Effector memory CD4-positive, alpha-beta T cell (primary cell): ENCODE measurements around the gene UBAP2.

Source experiments
- DNase-seq, 3 donors: peaks; one replicate each; pipeline ENCODE4 v3.0.0-alpha.2; 2020
- H3K27ac ChIP-seq: 2 replicates; pipeline ENCODE4 v1.7.0; 2013; ENCODE audit warnings: mild to moderate bottlenecking, low read length, moderate library complexity; ENCODE audit not compliant: insufficient read depth, poor library complexity, severe bottlenecking
- H3K27me3 ChIP-seq: replicated peaks from 2 replicates; pipeline ENCODE4 v1.7.0; 2013; ENCODE audit warnings: mild to moderate bottlenecking, low read length; ENCODE audit not compliant: insufficient read depth, control insufficient read depth, poor library complexity, severe bottlenecking
- H3K36me3 ChIP-seq: 2 replicates; pipeline ENCODE4 v1.7.0; 2013; ENCODE audit warnings: mild to moderate bottlenecking, low read length, moderate library complexity; ENCODE audit not compliant: control insufficient read depth, insufficient read depth
- H3K4me1 ChIP-seq: 2 replicates; pipeline ENCODE4 v1.7.0; 2013; ENCODE audit warnings: low read length, mild to moderate bottlenecking; ENCODE audit not compliant: control insufficient read depth, insufficient read depth, poor library complexity, severe bottlenecking
- H3K4me3 ChIP-seq: 2 replicates; pipeline ENCODE4 v1.7.0; 2013; ENCODE audit warnings: low read length, low read depth, mild to moderate bottlenecking; ENCODE audit not compliant: insufficient read depth, poor library complexity, severe bottlenecking
- H3K9me3 ChIP-seq: 2 replicates; pipeline ENCODE4 v1.7.0; 2013; ENCODE audit warnings: mild to moderate bottlenecking, low read length, moderate library complexity; ENCODE audit not compliant: control insufficient read depth

The UBAP2 gene

DNA sequence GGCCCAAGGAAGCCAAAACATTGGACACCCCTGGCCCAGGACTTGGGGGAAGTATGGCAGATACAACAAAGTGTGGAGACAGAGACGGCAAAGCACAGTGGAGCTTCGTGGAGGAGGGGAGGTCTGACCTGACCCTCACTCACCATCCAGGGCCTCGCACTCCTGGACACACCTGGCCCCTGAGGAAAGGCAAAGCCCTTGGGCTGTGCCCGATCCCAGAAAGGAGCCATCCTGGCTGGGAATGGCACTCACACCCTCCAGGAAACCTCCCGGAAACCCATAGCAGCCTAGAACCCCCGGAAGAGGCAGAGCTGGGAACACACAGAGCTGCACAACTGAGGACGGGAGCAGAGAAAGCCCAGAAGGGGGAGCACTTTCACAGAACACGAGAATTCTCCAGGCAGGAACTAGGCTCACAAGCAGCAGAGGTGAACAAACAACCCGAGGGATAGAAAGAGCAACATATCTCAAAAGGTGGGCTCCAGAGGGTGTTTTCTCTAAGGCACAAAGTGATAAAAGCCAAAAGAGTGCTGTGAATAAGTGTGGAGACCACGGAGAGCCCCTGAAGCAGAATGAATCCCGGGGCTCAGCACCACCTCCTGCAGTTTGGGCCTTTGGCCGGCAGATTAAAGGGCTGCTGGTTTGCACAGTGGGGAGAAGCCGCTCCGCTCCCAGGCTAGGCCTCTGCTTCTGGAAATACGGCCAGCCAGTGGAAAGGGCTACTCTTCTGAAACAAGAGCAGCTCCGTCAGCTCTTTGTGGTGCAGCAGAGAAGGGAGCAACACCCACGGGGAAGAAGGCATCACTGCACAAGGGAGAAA is 123.5 kb downstream of the UBAP2 start:
- Histone ChIP-seq H3K4me1 (no peaks in the 10 kb centered on the region), H3K27ac (no peak overlapping the region), H3K36me3 (peaks cover 75% of the 10 kb centered on the region), H3K9me3 (no peaks in the 10 kb centered on the region), H3K27me3 (no peaks in the 10 kb centered on the region), H3K4me3 (no peak overlapping the region)
- DNase-seq: no peak

DNA sequence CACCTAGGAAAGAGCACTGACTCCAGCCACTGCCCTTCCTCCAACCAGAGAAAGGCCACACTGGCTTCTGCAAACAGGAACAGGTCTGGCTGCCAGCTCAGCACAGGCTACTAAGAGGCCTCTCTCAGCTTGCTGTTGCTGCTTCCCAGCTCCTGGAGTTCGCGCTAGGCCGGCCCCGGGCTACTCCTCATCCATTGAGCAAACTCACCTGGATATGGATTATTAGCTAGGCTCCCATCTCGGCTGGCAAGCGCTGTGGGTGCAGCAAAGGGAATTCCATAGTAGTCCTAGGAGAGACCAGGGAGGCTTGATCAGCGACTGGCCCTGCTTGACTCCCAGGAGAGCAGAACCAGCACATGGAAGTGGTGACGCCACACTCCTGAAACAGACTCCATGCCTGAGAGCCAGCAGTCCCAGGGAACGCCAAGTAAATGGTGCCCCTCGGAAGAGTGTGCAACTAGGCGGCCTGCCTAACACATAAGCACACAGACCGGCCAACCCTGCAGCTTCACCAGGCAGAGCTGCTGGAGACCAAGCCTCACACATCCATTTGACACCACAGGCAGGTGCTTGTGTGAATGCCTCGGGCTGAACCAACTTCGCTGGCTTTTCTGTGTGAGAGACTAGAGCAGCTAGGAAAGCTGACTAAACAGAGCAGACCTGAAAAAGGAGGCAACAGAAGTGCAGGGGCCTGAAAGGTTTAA is 124.5 kb downstream of the UBAP2 start:
- DNase-seq: no peak
- Histone ChIP-seq H3K4me3 (no peak overlapping the region), H3K4me1 (no peaks in the 10 kb centered on the region), H3K27me3 (no peaks in the 10 kb centered on the region), H3K9me3 (no peaks in the 10 kb centered on the region), H3K27ac (no peak overlapping the region), H3K36me3 (peaks cover 80% of the 10 kb centered on the region)

DNA sequence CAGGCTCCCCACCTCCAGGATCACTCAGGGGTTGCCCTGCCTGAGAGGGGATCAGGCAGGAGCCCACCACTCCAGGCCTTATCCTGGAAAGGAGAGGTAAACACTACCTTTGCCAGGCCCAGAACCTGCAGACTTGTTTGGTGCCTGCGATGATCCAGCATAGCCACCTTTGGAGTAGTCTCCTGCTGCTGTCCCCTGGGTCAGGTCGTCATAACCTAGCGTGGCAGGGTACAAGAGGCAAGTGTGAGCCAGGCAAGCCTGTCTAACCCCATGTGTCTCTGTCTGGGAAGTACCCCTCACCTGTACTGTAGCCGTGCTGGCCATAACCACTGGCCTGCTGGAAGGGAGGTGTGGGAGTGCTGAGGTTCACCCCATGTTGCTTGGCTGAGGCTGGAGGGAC is 125.6 kb downstream of the UBAP2 start:
- Histone ChIP-seq H3K27ac (no peak overlapping the region), H3K36me3 (peaks cover 81% of the 10 kb centered on the region), H3K27me3 (no peaks in the 10 kb centered on the region), H3K9me3 (no peaks in the 10 kb centered on the region), H3K4me1 (no peaks in the 10 kb centered on the region), H3K4me3 (no peak overlapping the region)
- no peak for DNase-seq

DNA sequence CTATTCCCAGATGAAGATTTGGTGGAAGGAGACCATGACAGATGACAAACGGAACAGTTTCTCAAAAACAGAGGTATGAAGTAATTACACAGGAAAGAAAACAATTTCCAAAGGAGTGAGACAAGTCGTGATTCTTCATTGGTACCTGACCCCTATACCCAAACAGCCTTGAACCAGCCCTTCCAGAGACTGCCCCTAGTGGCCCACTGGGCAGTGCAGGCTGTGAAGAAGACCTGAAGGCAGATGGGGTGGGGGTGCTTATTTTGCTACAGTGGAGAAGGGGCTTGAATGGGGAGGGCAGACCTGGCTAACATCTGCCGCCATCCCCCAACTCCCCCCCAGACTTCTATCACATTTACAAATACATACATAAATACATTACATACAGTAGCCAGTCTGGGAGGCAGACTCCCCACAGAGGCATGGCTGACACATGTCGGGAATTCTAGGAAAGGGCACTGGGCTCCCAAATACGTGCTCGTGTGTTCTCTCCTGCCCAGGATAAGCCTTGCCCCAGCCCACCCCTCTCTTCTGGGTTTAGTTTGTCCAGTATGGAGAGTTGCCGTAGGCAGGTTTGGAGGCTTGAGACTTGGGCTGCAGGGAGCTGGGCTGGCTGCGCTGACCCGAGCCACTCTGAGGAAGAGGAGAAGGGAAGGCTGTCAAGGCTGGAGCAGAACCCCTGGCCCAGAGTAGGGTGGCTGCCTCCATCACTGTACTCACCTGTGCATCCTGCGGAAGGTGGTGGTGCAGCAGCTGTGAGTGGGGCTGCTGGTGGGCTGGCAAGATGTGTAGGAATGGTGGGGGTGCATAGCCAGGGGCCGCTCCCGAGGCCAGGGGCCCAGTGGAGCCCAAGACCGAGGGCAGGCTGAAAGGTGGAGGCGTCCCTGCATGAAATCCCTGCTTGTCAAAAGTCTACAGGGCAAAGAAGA is 126.5 kb downstream of the UBAP2 start:
- H3K4me1 ChIP-seq: no peaks in the 10 kb centered on the region
- H3K27ac ChIP-seq: no peak overlapping the region
- H3K36me3 ChIP-seq: peaks cover 81% of the 10 kb centered on the region
- DNase-seq: no peak
- H3K27me3 ChIP-seq: no peaks in the 10 kb centered on the region
- H3K9me3 ChIP-seq: no peaks in the 10 kb centered on the region
- no peak overlapping the region for H3K4me3 ChIP-seq

DNA sequence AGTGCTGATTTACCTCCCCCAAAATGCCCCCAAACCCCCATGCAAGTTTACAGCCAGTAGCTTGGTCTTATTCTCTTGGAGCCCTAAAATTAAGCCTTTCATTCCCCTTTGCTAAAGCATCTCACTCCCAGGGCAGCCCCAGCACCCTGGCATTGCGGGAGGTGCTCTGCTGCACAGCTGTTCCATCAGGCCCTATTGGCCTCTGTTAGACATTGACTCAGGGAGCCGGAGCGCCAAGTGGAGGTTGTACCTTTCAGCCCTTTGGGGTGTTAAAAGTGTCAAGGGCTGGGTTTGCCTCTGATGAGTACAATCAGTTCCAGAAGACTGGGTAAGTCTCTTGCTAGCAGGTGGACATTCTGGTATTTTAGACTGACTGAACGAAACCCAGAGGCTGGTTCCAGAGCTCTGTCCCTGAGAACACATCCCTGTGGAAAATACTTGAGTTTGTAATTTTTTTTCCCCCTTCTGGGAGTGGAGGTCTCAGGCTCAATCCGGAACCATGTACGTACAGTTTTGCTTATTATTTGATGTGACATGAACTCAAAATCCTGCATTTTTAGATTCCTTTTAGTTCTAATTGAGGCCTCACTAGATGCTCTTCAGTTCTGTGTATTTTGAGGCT is 129.3 kb downstream of the UBAP2 start:
- no peaks in the 10 kb centered on the region for H3K4me1 ChIP-seq
- H3K27ac ChIP-seq: no peak overlapping the region
- H3K4me3 ChIP-seq: no peak overlapping the region
- no peaks in the 10 kb centered on the region for H3K9me3 ChIP-seq
- H3K36me3 ChIP-seq: peaks cover 67% of the 10 kb centered on the region
- no peaks in the 10 kb centered on the region for H3K27me3 ChIP-seq
- DNase-seq: no peak

DNA sequence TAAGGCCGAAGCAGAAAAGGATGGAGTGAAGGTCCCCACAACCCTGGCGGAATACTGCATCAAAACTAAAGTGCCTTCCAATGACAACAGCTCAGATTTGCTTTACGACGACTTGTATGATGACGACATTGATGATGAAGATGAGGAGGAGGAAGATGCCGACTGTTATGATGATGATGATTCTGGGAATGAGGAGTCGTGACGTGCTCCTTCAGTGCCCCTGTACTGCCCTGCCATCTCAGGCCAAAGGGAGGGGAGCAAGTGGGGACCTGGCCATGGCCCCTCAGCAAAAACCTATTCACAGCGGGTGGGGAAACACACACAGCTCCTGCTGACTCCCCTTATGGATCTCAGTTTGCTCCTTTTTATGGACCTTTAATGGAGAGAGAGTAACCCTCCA is 131.7 kb downstream of the UBAP2 start:
- no peaks in the 10 kb centered on the region for H3K27me3 ChIP-seq
- no peaks in the 10 kb centered on the region for H3K4me1 ChIP-seq
- H3K4me3 ChIP-seq: no peak overlapping the region
- no peak overlapping the region for H3K27ac ChIP-seq
- H3K9me3 ChIP-seq: no peaks in the 10 kb centered on the region
- no peak for DNase-seq
- peaks cover 62% of the 10 kb centered on the region for H3K36me3 ChIP-seq

DNA sequence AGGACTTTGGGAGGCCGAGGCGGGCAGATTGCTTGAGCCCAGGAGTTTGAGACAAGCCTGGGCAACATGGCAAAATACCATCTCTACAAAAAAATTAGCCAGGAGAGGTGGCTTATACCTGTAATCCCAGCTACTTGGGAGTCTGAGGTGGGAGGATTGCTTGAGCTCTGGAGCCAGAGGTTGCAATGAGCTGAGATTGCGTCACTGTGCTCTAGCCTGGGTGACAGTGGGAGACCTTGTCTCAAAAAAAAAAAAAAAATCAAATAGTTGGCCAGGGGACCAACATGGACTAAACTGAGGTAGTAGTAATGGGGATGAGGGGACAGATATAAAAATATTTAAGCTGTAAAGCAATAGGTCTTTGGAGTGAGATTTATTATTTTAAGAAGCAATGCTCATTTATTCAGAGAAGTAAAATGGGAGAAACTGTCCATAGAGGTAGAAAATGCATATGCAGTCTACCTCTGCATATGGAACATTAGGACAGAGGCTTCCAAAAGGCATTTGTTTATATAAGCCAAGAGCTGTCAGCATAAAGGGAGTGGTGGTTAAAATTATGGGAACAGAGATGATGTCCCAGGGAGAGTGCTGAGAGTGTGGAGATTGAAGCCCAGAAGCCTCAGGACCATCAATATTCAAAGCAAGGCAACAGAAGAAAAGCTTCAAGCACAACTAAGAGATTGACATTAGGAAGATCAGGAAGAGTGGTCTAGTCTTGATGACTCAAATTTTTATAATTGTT is 133.6 kb downstream of the UBAP2 start:
- Histone ChIP-seq H3K4me1 (no peaks in the 10 kb centered on the region), H3K4me3 (no peak overlapping the region), H3K9me3 (no peaks in the 10 kb centered on the region), H3K27ac (no peak overlapping the region), H3K27me3 (no peaks in the 10 kb centered on the region), H3K36me3 (peaks cover 48% of the 10 kb centered on the region)
- no peak for DNase-seq

DNA sequence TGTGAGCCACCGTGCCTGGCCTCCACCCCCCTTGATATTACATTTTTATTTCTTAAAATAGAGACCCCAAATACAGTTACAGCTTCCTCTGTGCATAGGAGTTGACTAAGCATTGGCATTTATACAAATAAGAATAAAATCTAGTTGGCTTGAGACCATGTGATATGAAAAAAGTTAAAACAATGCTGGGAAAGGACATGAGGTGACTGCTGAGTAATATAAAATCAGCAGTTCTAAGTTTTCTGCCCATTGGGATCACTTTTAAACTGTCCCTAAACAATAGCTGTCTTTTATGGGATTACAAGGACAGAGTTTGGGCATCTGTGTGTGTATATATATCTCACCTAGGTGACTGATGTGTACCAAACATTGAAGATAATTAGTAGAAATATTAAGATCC is 135.1 kb downstream of the UBAP2 start:
- H3K36me3 ChIP-seq: peaks cover 36% of the 10 kb centered on the region
- DNase-seq: no peak
- H3K4me3 ChIP-seq: no peak overlapping the region
- H3K4me1 ChIP-seq: no peaks in the 10 kb centered on the region
- H3K9me3 ChIP-seq: no peaks in the 10 kb centered on the region
- H3K27ac ChIP-seq: no peak overlapping the region
- H3K27me3 ChIP-seq: no peaks in the 10 kb centered on the region

DNA sequence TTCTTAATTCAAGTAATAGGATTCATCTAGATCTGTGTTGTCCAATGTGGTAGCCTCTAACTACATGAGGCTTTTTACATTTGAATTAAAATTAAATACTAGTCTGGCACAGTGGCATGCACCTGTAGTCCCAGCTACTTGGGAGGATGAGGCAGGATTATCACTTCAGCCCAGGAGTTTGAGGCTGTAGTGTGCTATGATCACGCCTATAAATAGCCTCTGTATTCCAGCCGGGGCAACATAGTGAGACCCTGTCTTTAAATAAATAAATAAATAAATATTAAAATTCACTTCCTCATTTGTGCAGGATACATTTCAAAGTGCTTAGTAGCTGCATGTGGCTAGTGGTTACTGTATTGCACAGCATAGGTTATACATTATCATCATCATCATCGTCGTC is 139.9 kb downstream of the UBAP2 start:
- no peak overlapping the region for H3K27ac ChIP-seq
- no peak overlapping the region for H3K4me3 ChIP-seq
- H3K9me3 ChIP-seq: no peaks in the 10 kb centered on the region
- DNase-seq: no peak
- no peaks in the 10 kb centered on the region for H3K4me1 ChIP-seq
- H3K27me3 ChIP-seq: no peaks in the 10 kb centered on the region
- H3K36me3 ChIP-seq: peaks cover 18% of the 10 kb centered on the region
